H1 (cell line): ENCODE results near the gene DNAI1. TPM values are rescaled to one million over a fixed set of nuclear protein-coding genes. Genes with fewer than 3 reads are reported as not detected.

Experiments used
- BACH1 ChIP-seq: IDR thresholded peaks from 2 replicates; pipeline ENCODE4 v1.6.1; 2012; ENCODE audit warnings: low read length, improper control_type of control experiment
- polyA plus RNA-seq, 7 experiments: library from polyadenylated mRNA; depleted of rRNA in 3 of 7; stranded (reverse) in 5 of 7; unstranded in 2 of 7; fragments of >200 nt in 5 of 7; fragments of 200-250 nt in 2 of 7; gene quantifications; 1 replicate in 5 of 7; 2 replicates in 1 of 7; 4 replicates in 1 of 7; pipeline versions ENCODE4 v1.2.1 to v1.2.3, GENCODE V29; 2011 to 2013; ENCODE audit warnings: missing spikeins in 2 of 7, mixed read lengths in 2 of 7
- total RNA-seq: library from RNA; stranded (reverse); fragmentation: NEBNext Ultra II Directional; extraction: Animal tissue kit (Norgen Biotek cat#: 25700); gene quantifications from 2 replicates; pipeline ENCODE4 v1.2.1, GENCODE V29; 2021

DNAI1 gene
- total and polyA plus RNA-seq, 2 of the 8 experiments (the other 6 are each of a cell fraction or from before 2014, with no cell fraction given) = 0.37 to 0.54 TPM

GRCh38 chr9:34417734-34418133 lies 40.9 kb upstream of the DNAI1 start (continued):
- TF ChIP-seq BACH1 = no peak
